AML-193 (cell line): ENCODE results near the gene DNAH3.
"Not testable (repeated sequence)": the region's sequence is repeated elsewhere in the genome, so short reads cannot be mapped to it uniquely, and the experiment has no call there.

Source experiments
- DNase-seq, 2 experiments: peaks; one replicate each; lab custom pipeline; 2025; lab: John Stamatoyannopoulos, UW

Gene DNAH3

GRCh38 chr16:21120976-21121520 lies 29.6 kb downstream of the DNAH3 start:
- DNase-seq, result no peak

GRCh38 chr16:21117567-21117966 lies 33.1 kb downstream of the DNAH3 start:
- DNase-seq, result no peak

GRCh38 chr16:21116148-21116693 lies 34.4 kb downstream of the DNAH3 start:
- peak; percentile 37 to 51 for DNase-seq

GRCh38 chr16:21115551-21115950 lies 35.1 kb downstream of the DNAH3 start:
- not testable (repeated sequence) for DNase-seq

- no peak for DNase-seq
These were observed 46.4 kb downstream of the DNAH3 start for GRCh38 chr16:21103941-21104860.

- peak; percentile 10 to 18 for DNase-seq
These were observed 48.8 kb downstream of the DNAH3 start for GRCh38 chr16:21101631-21102420.

GRCh38 chr16:21100447-21100846 lies 50.2 kb downstream of the DNAH3 start:
- DNase-seq, result no peak

- no peak for DNase-seq
These were observed 53.5 kb downstream of the DNAH3 start for GRCh38 chr16:21097151-21097550.

GRCh38 chr16:21094719-21095118 lies 55.9 kb downstream of the DNAH3 start:
- not testable (repeated sequence) for DNase-seq

- no peak for DNase-seq
These were observed 57.7 kb downstream of the DNAH3 start for GRCh38 chr16:21092951-21093350.

- DNase-seq, result no peak
These were observed 61.8 kb downstream of the DNAH3 start for GRCh38 chr16:21088646-21089538.

GRCh38 chr16:21088143-21088542 lies 62.5 kb downstream of the DNAH3 start:
- DNase-seq, result no peak

GRCh38 chr16:21084631-21085225 lies 65.9 kb downstream of the DNAH3 start:
- no peak for DNase-seq

GRCh38 chr16:21083729-21084268 lies 66.8 kb downstream of the DNAH3 start:
- peak; percentile 30 to 38 for DNase-seq

- no peak for DNase-seq
These were observed 69.3 kb downstream of the DNAH3 start for GRCh38 chr16:21081329-21081728.

GRCh38 chr16:21078563-21078962 lies 72.1 kb downstream of the DNAH3 start:
- DNase-seq, result no peak

GRCh38 chr16:21076186-21076883 lies 74.3 kb downstream of the DNAH3 start:
- no peak for DNase-seq

GRCh38 chr16:21075252-21075651 lies 75.4 kb downstream of the DNAH3 start:
- DNase-seq, result no peak

- DNase-seq, result no peak
These were observed 77.7 kb downstream of the DNAH3 start for GRCh38 chr16:21072976-21073375.

- no peak for DNase-seq
These were observed 78.9 kb downstream of the DNAH3 start for GRCh38 chr16:21071741-21072140.
